Effector memory CD4-positive, alpha-beta T cell (primary cell): ENCODE measurements around the gene MYO3B.
"Not testable (repeated sequence)": the region's sequence is repeated elsewhere in the genome, so short reads cannot be mapped to it uniquely, and the experiment has no call there.

Experiments
- DNase-seq, 3 donors: peaks; one replicate each; pipeline ENCODE4 v3.0.0-alpha.2; 2020
- H3K27ac ChIP-seq: 2 replicates; pipeline ENCODE4 v1.7.0; 2013; ENCODE audit warnings: mild to moderate bottlenecking, low read length, moderate library complexity; ENCODE audit not compliant: insufficient read depth, poor library complexity, severe bottlenecking
- H3K27me3 ChIP-seq: replicated peaks from 2 replicates; pipeline ENCODE4 v1.7.0; 2013; ENCODE audit warnings: mild to moderate bottlenecking, low read length; ENCODE audit not compliant: insufficient read depth, control insufficient read depth, poor library complexity, severe bottlenecking
- H3K36me3 ChIP-seq: 2 replicates; pipeline ENCODE4 v1.7.0; 2013; ENCODE audit warnings: mild to moderate bottlenecking, low read length, moderate library complexity; ENCODE audit not compliant: control insufficient read depth, insufficient read depth
- H3K4me1 ChIP-seq: 2 replicates; pipeline ENCODE4 v1.7.0; 2013; ENCODE audit warnings: low read length, mild to moderate bottlenecking; ENCODE audit not compliant: control insufficient read depth, insufficient read depth, poor library complexity, severe bottlenecking
- H3K4me3 ChIP-seq: 2 replicates; pipeline ENCODE4 v1.7.0; 2013; ENCODE audit warnings: low read length, low read depth, mild to moderate bottlenecking; ENCODE audit not compliant: insufficient read depth, poor library complexity, severe bottlenecking
- H3K9me3 ChIP-seq: 2 replicates; pipeline ENCODE4 v1.7.0; 2013; ENCODE audit warnings: mild to moderate bottlenecking, low read length, moderate library complexity; ENCODE audit not compliant: control insufficient read depth

Gene MYO3B

DNA sequence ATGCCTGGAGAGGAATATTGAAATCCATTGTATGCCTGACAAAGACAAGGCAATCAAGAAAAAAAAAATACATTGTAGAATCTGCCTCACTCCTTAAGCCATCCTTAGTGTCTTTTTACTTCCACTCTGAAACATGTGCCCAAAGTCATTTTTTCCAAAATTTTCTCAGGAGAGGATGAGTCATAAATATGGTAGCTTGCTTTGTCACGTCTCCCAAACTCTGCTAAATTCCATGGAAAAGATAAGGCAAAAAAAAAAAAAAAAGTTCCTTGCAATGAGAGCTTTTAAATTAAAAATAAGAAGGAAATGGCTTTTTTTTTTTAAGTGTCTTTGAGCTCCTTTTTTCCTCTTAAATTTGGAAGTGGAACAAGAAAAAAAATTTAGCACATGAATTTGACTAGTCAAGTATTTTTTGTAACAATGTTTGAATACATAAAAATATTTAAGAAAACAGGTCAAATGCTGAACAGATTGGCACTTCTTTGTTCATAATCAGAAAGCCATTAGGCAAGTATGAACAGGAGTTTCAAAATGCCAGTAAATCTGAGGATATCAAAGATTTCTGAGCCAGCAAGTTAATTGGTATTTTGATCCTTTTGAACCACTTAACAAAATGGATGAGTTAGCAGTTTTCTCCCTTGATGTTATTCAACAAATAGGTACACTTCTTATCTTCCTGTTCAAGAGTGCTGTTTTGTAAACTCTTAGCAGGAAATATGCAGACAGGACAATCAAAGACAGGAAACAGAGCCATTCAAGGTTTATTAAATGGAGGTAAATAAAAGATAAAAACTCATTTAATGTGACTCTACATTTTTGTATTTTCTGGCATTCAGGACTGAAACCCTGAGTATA, 289.8 kb downstream of the MYO3B start:
- DNase-seq: no peak
- no peaks in the 10 kb centered on the region for H3K9me3 ChIP-seq
- no peaks in the 10 kb centered on the region for H3K27me3 ChIP-seq
- H3K4me1 ChIP-seq: no peaks in the 10 kb centered on the region
- no peaks in the 10 kb centered on the region for H3K36me3 ChIP-seq
- H3K4me3 ChIP-seq: no peak overlapping the region
- no peak overlapping the region for H3K27ac ChIP-seq

DNA sequence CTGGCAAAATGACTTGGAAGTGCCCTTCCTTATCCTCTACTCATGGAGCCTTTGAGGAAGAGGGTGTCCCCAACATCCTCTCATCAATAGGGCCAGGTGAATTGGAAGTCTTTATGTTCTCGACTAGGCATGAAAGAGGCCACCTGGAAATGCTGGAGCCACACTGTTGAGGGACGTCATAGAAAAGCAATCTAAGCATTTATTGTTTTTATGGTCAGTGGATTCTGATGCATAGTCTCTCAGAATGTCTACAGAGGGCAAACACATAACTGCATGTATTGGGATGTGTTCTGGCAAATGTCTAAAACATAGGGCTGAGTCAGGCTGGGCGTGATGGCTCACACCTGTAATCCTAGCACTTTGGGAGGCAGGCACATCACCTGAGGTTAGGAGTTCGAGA, 290.6 kb downstream of the MYO3B start:
- Histone ChIP-seq H3K4me1 (no peaks in the 10 kb centered on the region), H3K36me3 (no peaks in the 10 kb centered on the region), H3K27ac (no peak overlapping the region), H3K4me3 (no peak overlapping the region), H3K27me3 (no peaks in the 10 kb centered on the region), H3K9me3 (no peaks in the 10 kb centered on the region)
- DNase-seq: no peak

DNA sequence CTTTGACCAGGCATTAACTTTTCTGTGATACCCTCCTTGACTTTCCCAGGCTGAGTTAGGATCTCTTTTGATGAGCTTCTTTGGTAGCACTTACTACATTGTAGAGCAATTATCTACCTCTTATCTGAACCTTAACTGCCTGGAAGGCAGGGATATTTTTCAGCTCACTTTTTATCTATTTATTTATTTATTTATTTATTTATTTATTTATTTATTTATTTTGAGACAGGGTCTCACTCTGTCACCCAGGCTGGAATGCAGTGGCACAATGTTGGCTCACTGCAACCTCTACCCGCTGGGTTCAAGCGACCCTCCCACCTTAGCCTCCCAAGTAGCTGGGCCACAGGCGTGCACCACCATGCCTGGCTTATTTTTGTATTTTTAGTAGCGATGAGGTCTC, 294.6 kb downstream of the MYO3B start:
- not testable (repeated sequence) for H3K36me3 ChIP-seq, H3K9me3 ChIP-seq

DNA sequence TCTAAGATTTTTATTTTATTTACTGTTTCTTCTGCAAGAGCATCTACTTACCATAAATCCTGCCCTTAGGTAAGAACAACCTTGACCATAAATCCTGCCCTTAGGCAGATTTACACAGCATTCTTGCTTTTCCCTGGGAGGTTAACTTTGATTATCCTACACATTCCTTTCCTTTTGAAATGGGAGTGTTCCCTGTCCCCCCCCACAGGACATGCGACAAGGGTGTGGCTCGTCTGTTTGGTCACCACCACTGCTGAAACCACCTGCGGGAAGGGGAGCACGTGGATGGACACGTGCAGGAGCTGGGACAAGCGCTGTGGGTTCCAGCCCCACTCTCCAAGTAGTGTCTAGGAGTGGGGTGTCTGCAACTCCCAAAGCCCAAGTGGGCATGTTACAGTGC, 297.9 kb downstream of the MYO3B start:
- H3K4me1 ChIP-seq: no peaks in the 10 kb centered on the region
- DNase-seq: no peak
- H3K4me3 ChIP-seq: no peak overlapping the region
- H3K27me3 ChIP-seq: no peaks in the 10 kb centered on the region
- no peaks in the 10 kb centered on the region for H3K36me3 ChIP-seq
- no peaks in the 10 kb centered on the region for H3K9me3 ChIP-seq
- no peak overlapping the region for H3K27ac ChIP-seq

More for the DNA sequence above, 294.6 kb downstream of the MYO3B start:
- H3K27ac ChIP-seq, H3K4me1 ChIP-seq, H3K4me3 ChIP-seq, H3K27me3 ChIP-seq, DNase-seq: not testable (repeated sequence)

DNA sequence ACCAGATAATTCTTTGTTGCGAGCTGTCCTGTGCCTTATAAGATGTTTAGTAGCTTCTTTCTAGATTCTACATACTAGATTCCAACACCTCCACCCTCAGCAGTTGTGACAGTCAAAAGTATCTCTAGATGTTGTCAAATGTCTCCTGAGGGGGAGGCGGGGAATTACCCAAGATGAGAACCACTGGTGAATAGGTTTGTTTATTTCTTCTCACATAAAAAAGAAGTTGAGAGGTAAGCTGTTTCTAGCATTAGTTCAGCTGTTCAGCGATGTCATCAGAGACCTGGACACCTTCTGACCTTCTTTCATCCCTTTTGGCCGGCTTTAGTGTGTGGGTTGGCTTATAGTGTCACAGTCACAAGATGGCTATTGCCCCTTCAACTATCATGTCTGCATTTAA, 299.7 kb downstream of the MYO3B start:
- DNase-seq: no peak
- Histone ChIP-seq H3K27me3 (no peaks in the 10 kb centered on the region), H3K9me3 (no peaks in the 10 kb centered on the region), H3K36me3 (no peaks in the 10 kb centered on the region), H3K27ac (no peak overlapping the region), H3K4me1 (no peaks in the 10 kb centered on the region), H3K4me3 (no peak overlapping the region)

DNA sequence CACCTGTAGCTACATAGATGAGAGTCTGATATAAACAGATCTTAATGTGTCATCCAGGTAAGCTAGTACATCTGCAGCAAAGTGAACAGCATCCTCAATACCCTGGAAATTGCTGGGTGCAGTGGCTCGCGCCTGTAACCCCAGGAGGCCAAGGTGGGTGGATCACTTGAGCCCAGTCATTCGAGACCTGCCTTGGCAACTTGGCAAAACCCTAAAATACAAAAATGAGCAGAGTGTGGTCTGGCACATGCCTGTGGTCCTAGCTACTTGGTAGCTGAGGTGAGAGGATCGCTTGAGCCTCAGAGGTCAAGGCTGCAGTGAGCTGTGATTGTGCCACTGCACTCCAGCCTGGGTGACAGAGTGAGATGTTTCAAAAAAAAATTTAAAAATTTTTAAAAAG, 303.3 kb downstream of the MYO3B start:
- no peak for DNase-seq
- no peaks in the 10 kb centered on the region for H3K27me3 ChIP-seq
- no peaks in the 10 kb centered on the region for H3K9me3 ChIP-seq
- no peaks in the 10 kb centered on the region for H3K4me1 ChIP-seq
- no peak overlapping the region for H3K4me3 ChIP-seq
- no peak overlapping the region for H3K27ac ChIP-seq
- no peaks in the 10 kb centered on the region for H3K36me3 ChIP-seq

DNA sequence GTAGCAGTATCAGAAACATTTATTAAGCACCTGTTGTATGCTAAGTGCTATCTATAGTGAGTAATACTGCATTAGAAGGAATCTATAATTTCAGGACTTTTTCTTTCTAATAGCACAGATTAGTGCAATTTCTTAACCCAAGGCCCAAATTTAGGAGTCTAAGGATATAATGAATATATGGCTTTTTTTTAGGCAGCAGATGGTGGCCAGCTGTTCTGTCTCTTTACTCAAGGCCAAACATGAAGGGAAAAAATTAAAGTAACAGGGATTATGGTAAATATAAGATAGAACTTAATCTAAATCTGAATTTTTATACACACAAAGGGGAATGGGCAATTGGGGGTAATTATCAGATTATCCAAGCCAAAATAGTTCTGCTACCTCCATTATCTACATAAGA, 306.6 kb downstream of the MYO3B start:
- Histone ChIP-seq H3K27ac (no peak overlapping the region), H3K4me1 (no peaks in the 10 kb centered on the region), H3K36me3 (no peaks in the 10 kb centered on the region), H3K4me3 (no peak overlapping the region), H3K9me3 (no peaks in the 10 kb centered on the region), H3K27me3 (no peaks in the 10 kb centered on the region)
- no peak for DNase-seq

DNA sequence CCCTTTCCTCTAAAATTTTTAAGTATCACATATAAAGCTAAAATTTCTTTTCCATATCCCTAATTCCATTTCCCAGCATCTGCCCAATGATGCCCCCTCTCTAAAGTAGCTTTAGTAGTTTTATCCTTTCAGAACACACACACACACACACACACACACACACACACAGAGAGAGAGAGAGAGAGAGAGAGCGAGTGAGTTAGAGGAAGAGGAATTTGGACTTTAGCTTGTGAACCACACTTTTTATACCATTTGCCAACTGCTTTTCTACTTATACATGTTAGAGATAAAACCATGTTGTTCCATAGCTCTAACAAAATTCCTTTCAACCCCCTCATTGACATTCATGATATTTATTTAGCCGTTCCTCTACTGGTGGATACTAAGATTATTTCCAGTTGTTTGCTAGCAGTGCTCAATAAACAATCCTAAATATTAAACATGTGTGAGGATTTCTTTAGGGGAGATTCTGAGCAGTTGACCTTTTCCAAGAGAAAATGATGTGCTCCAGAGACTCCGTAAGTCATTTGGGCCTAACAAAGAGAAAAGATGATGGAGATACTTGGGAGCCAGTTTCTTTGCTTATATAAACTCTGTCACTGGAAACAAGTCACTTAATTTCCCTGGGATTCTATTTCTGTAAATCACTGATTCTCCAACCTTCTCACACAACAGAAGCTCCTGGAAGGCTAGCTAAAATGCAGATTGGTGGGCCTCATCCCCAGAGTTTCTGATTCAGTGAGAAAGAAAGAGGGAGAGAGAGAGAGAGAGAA, 307.5 kb downstream of the MYO3B start:
- H3K4me3 ChIP-seq: no peak overlapping the region
- no peak overlapping the region for H3K27ac ChIP-seq
- no peaks in the 10 kb centered on the region for H3K9me3 ChIP-seq
- H3K4me1 ChIP-seq: no peaks in the 10 kb centered on the region
- no peak for DNase-seq
- H3K27me3 ChIP-seq: no peaks in the 10 kb centered on the region
- H3K36me3 ChIP-seq: no peaks in the 10 kb centered on the region

DNA sequence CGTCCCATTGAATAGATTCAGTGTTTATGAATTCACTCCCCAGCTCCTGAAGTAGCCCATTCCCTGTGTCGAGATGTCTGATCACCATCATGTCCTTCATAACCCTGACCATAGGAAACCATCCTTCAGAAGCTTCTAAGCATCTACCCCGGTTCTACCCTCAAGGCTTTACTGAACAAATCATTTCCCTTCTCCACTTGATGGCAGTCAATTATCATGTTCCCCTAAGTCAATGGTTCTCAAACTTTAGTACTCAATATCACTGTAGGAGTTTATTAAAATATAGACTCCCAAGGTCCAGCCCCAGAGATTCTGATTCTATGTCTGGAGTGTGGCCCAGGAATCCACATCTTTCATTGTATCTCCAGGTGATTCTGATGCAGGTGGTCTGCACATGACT, 308.8 kb downstream of the MYO3B start:
- H3K27ac ChIP-seq: no peak overlapping the region
- no peak for DNase-seq
- no peaks in the 10 kb centered on the region for H3K9me3 ChIP-seq
- H3K4me1 ChIP-seq: no peaks in the 10 kb centered on the region
- no peak overlapping the region for H3K4me3 ChIP-seq
- no peaks in the 10 kb centered on the region for H3K36me3 ChIP-seq
- H3K27me3 ChIP-seq: no peaks in the 10 kb centered on the region

DNA sequence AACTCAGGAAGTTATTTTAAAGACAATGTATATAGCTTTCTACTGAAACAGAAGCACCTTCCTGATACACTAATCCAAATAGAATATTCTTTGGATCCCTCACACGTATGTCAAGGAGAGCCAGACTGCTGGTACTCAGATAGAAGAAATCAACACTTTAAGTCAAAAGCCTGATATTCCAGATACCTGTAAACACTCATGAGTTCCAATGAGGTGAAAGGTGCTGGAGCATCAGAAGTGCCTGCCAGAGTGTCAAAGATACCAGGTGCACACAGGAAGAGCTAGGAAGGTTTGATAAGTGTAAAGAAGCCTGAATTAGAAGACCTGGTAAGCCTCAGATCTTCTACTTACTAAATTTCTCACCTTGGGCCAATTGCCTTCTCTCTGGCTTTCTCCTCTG, 310.9 kb downstream of the MYO3B start:
- H3K36me3 ChIP-seq: no peaks in the 10 kb centered on the region

More for the DNA sequence above, 310.9 kb downstream of the MYO3B start:
- Histone ChIP-seq H3K27me3 (no peaks in the 10 kb centered on the region), H3K4me3 (no peak overlapping the region), H3K4me1 (no peaks in the 10 kb centered on the region), H3K9me3 (no peaks in the 10 kb centered on the region), H3K27ac (no peak overlapping the region)
- DNase-seq: no peak
